HepG2 (cell line): ENCODE measurements around the gene SLC23A3. TPM values are rescaled to one million over a fixed set of nuclear protein-coding genes. Genes with fewer than 3 reads are reported as not detected.

Experiments
- ATAC-seq: fragments of 200-7000 bp; cut with Tn5 transposase; 3 replicates; pipeline ENCODE4 v1.9.1; 2020; ENCODE audit warnings: mild to moderate bottlenecking, moderate library complexity
- BruUV-seq: library from RNA; stranded (reverse); fragments of 400-500 nt; replicated peaks from 2 replicates; lab custom pipeline; 2021; lab: Mats Ljungman, UMichigan
- CTCF ChIA-PET: fragments of 300-600 bp; formaldehyde crosslinking; extraction: SDS; loops from one replicate; lab custom pipeline; 2021; ENCODE audit warnings: low total read pairs, inconsistent platforms, low intra/inter-chr PET ratio; lab: Yijun Ruan, JAX
- POLR2A ChIA-PET: fragments of 350-600 bp; sonication (Branson Sonifier 250); formaldehyde crosslinking; loops from one replicate; lab custom pipeline; 2020; ENCODE audit warnings: antibody characterized with exemption, inconsistent platforms; lab: Yijun Ruan, JAX
- DNase-seq: peaks from one replicate; pipeline ENCODE4 v3.0.0-alpha.2; 2015; ENCODE audit warnings: low spot score
- FAIRE-seq: peaks from 3 replicates; lab custom pipeline; 2011; peaks lifted over from hg19 to GRCh38; lab: Jason Lieb, UNC
- H2AFZ ChIP-seq: one replicate; pipeline ENCODE4 v1.6.1; 2011; ENCODE audit warnings: low read length, inconsistent platforms
- H3K27ac ChIP-seq: fragments of 300-600 bp; 3 replicates; pipeline ENCODE4 v1.8.0; 2011; ENCODE audit warnings: mixed run types, mild to moderate bottlenecking, mixed read lengths, low read length, inconsistent platforms; ENCODE audit not compliant: insufficient read depth; ENCODE audit errors: extremely low read length
- H3K27me3 ChIP-seq, 2 experiments: fragments of 200-600 bp in 1 of 2; 2 replicates in 1 of 2; 3 replicates in 1 of 2; pipeline versions ENCODE4 v1.6.0 to v1.8.0; 2011; ENCODE audit warnings: low read length in 2 of 2, mild to moderate bottlenecking in 2 of 2, moderate library complexity in 2 of 2, inconsistent platforms in 1 of 2; ENCODE audit not compliant: insufficient read depth in 2 of 2, control insufficient read depth in 1 of 2
- H3K36me3 ChIP-seq, 2 experiments: fragments of 200-600 bp in 1 of 2; replicated peaks in 1 of 2; 2 replicates in 1 of 2; 3 replicates in 1 of 2; pipeline versions ENCODE4 v1.5.1 to v1.8.0; 2011; ENCODE audit warnings: low read length in 2 of 2, inconsistent platforms in 1 of 2; ENCODE audit not compliant: insufficient read depth in 2 of 2, control insufficient read depth in 1 of 2
- H3K4me1 ChIP-seq: 2 replicates; pipeline ENCODE4 v1.5.1; 2012; ENCODE audit warnings: low read length, inconsistent platforms; ENCODE audit not compliant: insufficient read depth
- H3K4me2 ChIP-seq: 2 replicates; pipeline ENCODE4 v1.6.0; 2011; ENCODE audit warnings: low read depth, low read length, inconsistent platforms
- H3K4me3 ChIP-seq, 3 experiments: fragments of 200-600 bp in 1 of 3; sonication (generic), shearing (Covaris generic) in 1 of 3; replicated peaks in 1 of 3; 2 replicates each; pipeline ENCODE4 v1.5.1; 2011 to 2016; ENCODE audit warnings: low read length in 3 of 3, inconsistent platforms in 2 of 3, low read depth in 2 of 3, mild to moderate bottlenecking in 2 of 3, control low read depth in 1 of 3, mixed read lengths in 1 of 3; ENCODE audit not compliant: insufficient read depth in 1 of 3
- H3K79me2 ChIP-seq: one replicate; pipeline ENCODE4 v1.6.1; 2011; ENCODE audit warnings: low read length, inconsistent platforms; ENCODE audit not compliant: insufficient read depth
- H3K9ac ChIP-seq: 2 replicates; pipeline ENCODE4 v1.6.0; 2011; ENCODE audit warnings: mild to moderate bottlenecking, low read depth, low read length, inconsistent platforms; ENCODE audit not compliant: insufficient read depth
- H3K9me3 ChIP-seq: 2 replicates; pipeline ENCODE4 v1.5.1; 2012; ENCODE audit warnings: mild to moderate bottlenecking, low read length
- H4K20me1 ChIP-seq: 2 replicates; pipeline ENCODE4 v1.6.0; 2011; ENCODE audit warnings: inconsistent platforms, mild to moderate bottlenecking, low read length, moderate library complexity; ENCODE audit not compliant: insufficient read depth
- ATF1 ChIP-seq: IDR thresholded peaks from 2 replicates; pipeline ENCODE4 v1.6.1; 2016; ENCODE audit warnings: mild to moderate bottlenecking, control low read depth
- DDIT3 ChIP-seq: sonication (generic); formaldehyde crosslinking; IDR thresholded peaks from 2 replicates; pipeline ENCODE4 v1.4.0; 2020; ENCODE audit warnings: mild to moderate bottlenecking, missing genetic modification reagents
- ETV5 ChIP-seq: IDR thresholded peaks from 2 replicates; pipeline ENCODE4 v1.6.1; 2018; ENCODE audit warnings: missing biosample characterization, missing genetic modification reagents, inconsistent platforms, borderline replicate concordance
- HMG20B ChIP-seq: conservative IDR thresholded peaks from 2 replicates; pipeline ENCODE4 v1.6.1; 2016; ENCODE audit warnings: missing genetic modification reagents, missing compliant biosample characterization
- HNF4G ChIP-seq, 2 experiments: sonication (generic) in 1 of 2; formaldehyde crosslinking in 1 of 2; IDR thresholded peaks; 2 replicates each; pipeline versions ENCODE4 v1.4.0 to v1.6.1; 2011 to 2020; ENCODE audit warnings: borderline replicate concordance in 2 of 2, low read depth in 2 of 2, mild to moderate bottlenecking in 2 of 2, low read length in 1 of 2, missing genetic modification reagents in 1 of 2, moderate library complexity in 1 of 2
- LRRFIP1 ChIP-seq: sonication (generic); formaldehyde crosslinking; conservative IDR thresholded peaks from 2 replicates; pipeline ENCODE4 v1.4.0; 2020; ENCODE audit warnings: missing genetic modification reagents
- UBTF ChIP-seq: sonication (generic); formaldehyde crosslinking; IDR thresholded peaks from 2 replicates; pipeline ENCODE4 v1.4.0; 2020; ENCODE audit warnings: mild to moderate bottlenecking, missing genetic modification reagents
- ZFX ChIP-seq: sonication (generic); formaldehyde crosslinking; IDR thresholded peaks from 2 replicates; pipeline ENCODE4 v1.4.0; 2020; ENCODE audit warnings: mild to moderate bottlenecking, low read depth, missing genetic modification reagents, moderate library complexity
- ZNF251 ChIP-seq: sonication (generic); formaldehyde crosslinking; IDR thresholded peaks from 2 replicates; pipeline ENCODE4 v1.9.0; 2021; ENCODE audit warnings: mild to moderate bottlenecking, missing genetic modification reagents
- ZNF282 ChIP-seq: fragments of 450-650 bp; IDR thresholded peaks from 2 replicates; pipeline ENCODE4 v1.6.1; 2018; ENCODE audit not compliant: partially characterized antibody
- ZNF512B ChIP-seq: sonication (generic); formaldehyde crosslinking; IDR thresholded peaks from 2 replicates; pipeline ENCODE4 v1.5.1; 2020; ENCODE audit warnings: missing genetic modification reagents, mild to moderate bottlenecking, borderline replicate concordance
- ZNF678 ChIP-seq: sonication (generic); formaldehyde crosslinking; IDR thresholded peaks from 2 replicates; pipeline ENCODE4 v1.4.0; 2020; ENCODE audit warnings: mild to moderate bottlenecking, missing genetic modification reagents
- ZNF737 ChIP-seq: sonication (generic); formaldehyde crosslinking; IDR thresholded peaks from 2 replicates; pipeline ENCODE4 v1.5.0; 2020; ENCODE audit warnings: missing genetic modification reagents, mild to moderate bottlenecking, borderline replicate concordance
- ZNF761 ChIP-seq: sonication (generic); formaldehyde crosslinking; conservative IDR thresholded peaks from 2 replicates; pipeline ENCODE4 v1.4.0; 2020; ENCODE audit warnings: mild to moderate bottlenecking, missing genetic modification reagents
- ZSCAN31 ChIP-seq: sonication (generic); formaldehyde crosslinking; IDR thresholded peaks from 2 replicates; pipeline ENCODE4 v1.5.0; 2020; ENCODE audit warnings: low read depth, mild to moderate bottlenecking, missing genetic modification reagents
- WGBS: methylation state at CpG from one replicate; pipeline ENCODE4 v1.1.6; 2017; ENCODE audit warnings: low lambda C conversion rate; 5-methylcytosine and 5-hydroxymethylcytosine counted together
- in situ Hi-C: cut with HindIII; loops from 2 replicates; pipeline ENCODE4 v1.10.0; 2017; ENCODE audit warnings: low pct_unique_long_range_greater_than_20kb; ENCODE audit not compliant: extremely low pct_ligation_motif_present
- intact Hi-C: fragments of 100-400 bp; cut with micrococcal nuclease; formaldehyde crosslinking; loops from one replicate; pipeline ENCODE4 v1.10.0; 2022; ENCODE audit not compliant: unreplicated experiment
- polyA plus RNA-seq, 8 experiments: library from polyadenylated mRNA; depleted of rRNA in 3 of 8; stranded (reverse) in 7 of 8; unstranded in 1 of 8; fragments of >200 nt; fragmentation: Illumina TruSeq in 4 of 8; extraction: Trizol in 4 of 8; gene quantifications; 2 replicates each; pipeline versions ENCODE4 v1.2.1 to v1.2.3, GENCODE V29; 2011 to 2016; ENCODE audit warnings: low read depth in 4 of 8, missing spikeins in 1 of 8, mixed read lengths in 1 of 8; ENCODE audit not compliant: insufficient read depth in 1 of 8
- total RNA-seq, 5 experiments: library from RNA; depleted of rRNA; stranded (reverse); fragments of >200 nt; fragmentation: Illumina TruSeq; extraction: Trizol; gene quantifications; 2 replicates each; pipeline ENCODE4 v1.2.3, GENCODE V29; 2016; ENCODE audit warnings: low read depth in 1 of 5

The SLC23A3 gene
- total and polyA plus RNA-seq, 2 of the 13 experiments (the other 11 are each of a cell fraction or from before 2014, with no cell fraction given), result 0.38 to 0.78 TPM

GRCh38 chr2:219168526-219168925, 1.3 kb downstream of the SLC23A3 start (continued):
- TF ChIP-seq LRRFIP1 (no peak), ATF1 (CRISPR knock-in tag) (no peak)

GRCh38 chr2:219167997-219168396, 1.8 kb downstream of the SLC23A3 start:
- no peak for FAIRE-seq
- DNase-seq, result no peak
- peaks cover 17% of the 10 kb centered on the region for H3K4me1 ChIP-seq
- ChIA-PET CTCF (no interaction called here), POLR2A (interaction anchor here (0.8 to 10.4 kb wide), 3 partner anchors 9 to 50 kb away, joined by 3 to 227 read pairs (median 5); partner anchors contain the start of genes CNPPD1 and ZFAND2B)
- H3K79me2 ChIP-seq, result no peaks in the 10 kb centered on the region
- peaks cover 3% of the 10 kb centered on the region in 2 experiments; a peak in 4 of 5 replicates for H3K36me3 ChIP-seq
- WGBS, result 42% methylated on average over 5 of the region's 5 CpGs
- no TSS peak for BruUV-seq
- peaks cover 0 to 2% of the 10 kb centered on the region in 2 experiments; a peak in 1 of 5 replicates for H3K27me3 ChIP-seq
- no peak overlapping the region for H3K9ac ChIP-seq
- no peak overlapping the region for H2AFZ ChIP-seq
- H3K9me3 ChIP-seq, result no peaks in the 10 kb centered on the region
- no peak overlapping the region for H3K27ac ChIP-seq
- ATAC-seq, result no peak
- no peak overlapping the region for H3K4me3 ChIP-seq
- H3K4me2 ChIP-seq, result no peak overlapping the region
- intact Hi-C loops, result no loop called here
- H4K20me1 ChIP-seq, result no peaks in the 10 kb centered on the region
- in situ Hi-C loops, result no loop called here
- TF ChIP-seq HNF4G (IDR thresholded peaks at IDR 0.05; ENCODE audit: borderline replicate concordance, low read depth, low read length) (no peak), HNF4G (CRISPR knock-in tag; IDR thresholded peaks at IDR 0.05; ENCODE audit: borderline replicate concordance, low read depth) (no peak), ZNF761 (CRISPR knock-in tag) (no peak), ZFX (CRISPR knock-in tag) (no peak), ZNF512B (CRISPR knock-in tag) (no peak), ETV5 (CRISPR knock-in tag) (no peak), ZNF282 (no peak), ZSCAN31 (no peak), DDIT3 (CRISPR knock-in tag) (no peak), HMG20B (CRISPR knock-in tag) (no peak), ZNF251 (CRISPR knock-in tag) (no peak), UBTF (CRISPR knock-in tag) (no peak), ZNF678 (CRISPR knock-in tag) (no peak), ZNF737 (CRISPR knock-in tag) (no peak)
